ENCODE data around the gene SLC35E4.
A peak's percentile ranks its signal among the peaks of the same experiment; 100 is the strongest.

The SLC35E4 gene

DNA sequence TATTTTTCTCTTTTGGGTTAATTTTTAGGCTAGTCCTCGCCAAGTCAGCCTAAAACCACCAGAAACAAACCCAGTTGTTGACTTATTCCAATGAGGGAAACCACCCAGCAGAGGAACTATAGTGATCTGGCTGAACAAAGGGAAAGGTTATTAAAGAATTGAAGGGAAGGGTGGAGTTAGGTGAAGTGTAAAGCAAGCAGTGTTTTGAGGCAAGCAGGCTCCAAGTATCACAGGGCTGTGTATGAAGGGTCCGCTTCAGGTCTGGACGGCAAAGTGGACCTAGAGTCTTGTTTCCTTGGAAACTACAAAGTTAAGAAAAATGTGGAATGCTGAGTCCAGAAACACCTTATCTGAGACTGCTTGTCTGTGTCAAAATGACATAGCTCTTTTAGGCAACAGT is 31.8 kb upstream of the SLC35E4 start:
- H3K9me3 ChIP-seq (ENCODE audit: insufficient read depth, low read length): no peaks in the 10 kb centered on the region
- no peaks in the 10 kb centered on the region for H4K20me1 ChIP-seq (ENCODE audit: insufficient read depth, low read length)
- H3K4me3 ChIP-seq (ENCODE audit: low read length): no peak overlapping the region
- no peaks in the 10 kb centered on the region for H3K79me2 ChIP-seq (ENCODE audit: low read length)
- TF ChIP-seq EZH2phosphoT487 (IDR thresholded peaks at IDR 0.05; ENCODE audit: low read depth): no peak
- TF ChIP-seq, protein P1, sequence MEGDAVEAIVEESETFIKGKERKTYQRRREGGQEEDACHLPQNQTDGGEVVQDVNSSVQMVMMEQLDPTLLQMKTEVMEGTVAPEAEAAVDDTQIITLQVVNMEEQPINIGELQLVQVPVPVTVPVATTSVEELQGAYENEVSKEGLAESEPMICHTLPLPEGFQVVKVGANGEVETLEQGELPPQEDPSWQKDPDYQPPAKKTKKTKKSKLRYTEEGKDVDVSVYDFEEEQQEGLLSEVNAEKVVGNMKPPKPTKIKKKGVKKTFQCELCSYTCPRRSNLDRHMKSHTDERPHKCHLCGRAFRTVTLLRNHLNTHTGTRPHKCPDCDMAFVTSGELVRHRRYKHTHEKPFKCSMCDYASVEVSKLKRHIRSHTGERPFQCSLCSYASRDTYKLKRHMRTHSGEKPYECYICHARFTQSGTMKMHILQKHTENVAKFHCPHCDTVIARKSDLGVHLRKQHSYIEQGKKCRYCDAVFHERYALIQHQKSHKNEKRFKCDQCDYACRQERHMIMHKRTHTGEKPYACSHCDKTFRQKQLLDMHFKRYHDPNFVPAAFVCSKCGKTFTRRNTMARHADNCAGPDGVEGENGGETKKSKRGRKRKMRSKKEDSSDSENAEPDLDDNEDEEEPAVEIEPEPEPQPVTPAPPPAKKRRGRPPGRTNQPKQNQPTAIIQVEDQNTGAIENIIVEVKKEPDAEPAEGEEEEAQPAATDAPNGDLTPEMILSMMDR (IDR thresholded peaks at IDR 0.05; ENCODE audit: low read depth, low read length): no peak
- H3K36me3 ChIP-seq (replicated peaks; ENCODE audit: low read depth, low read length): no peaks in the 10 kb centered on the region
- no peak overlapping the region for H2AFZ ChIP-seq (ENCODE audit: low read depth, low read length)
- H3K4me1 ChIP-seq (ENCODE audit: low read length): peaks cover 32% of the 10 kb centered on the region
- no peak overlapping the region for H3K4me2 ChIP-seq (ENCODE audit: low read length)
- no peaks in the 10 kb centered on the region for H3K27me3 ChIP-seq (ENCODE audit: low read depth, low read length)
- no peak overlapping the region for H3K27ac ChIP-seq (ENCODE audit: low read length)
- H3K9ac ChIP-seq (ENCODE audit: low read length): no peak overlapping the region

DNA sequence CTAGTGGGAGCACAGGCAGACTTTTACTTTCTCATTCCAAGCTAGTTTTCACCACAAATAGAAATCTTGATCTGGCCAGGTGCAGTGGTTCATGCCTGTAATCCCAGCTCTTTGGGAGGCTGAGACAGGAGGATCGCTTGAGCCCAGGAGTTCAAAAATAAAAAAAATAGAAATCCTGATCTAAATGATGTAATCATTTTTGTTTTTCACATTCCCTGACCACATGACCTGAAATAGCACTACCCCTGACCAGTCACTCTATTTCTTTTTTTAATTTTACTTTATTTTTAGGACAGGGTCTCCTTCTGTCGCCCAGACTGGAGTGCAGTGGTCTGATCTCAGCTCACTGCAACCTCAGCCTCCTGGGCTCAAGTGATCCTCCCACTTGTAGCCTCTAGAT is 30.9 kb upstream of the SLC35E4 start:
- Histone ChIP-seq H3K9ac (ENCODE audit: low read length) (no peak overlapping the region), H3K27me3 (ENCODE audit: low read depth, low read length) (no peaks in the 10 kb centered on the region), H3K27ac (ENCODE audit: low read length) (no peak overlapping the region), H4K20me1 (ENCODE audit: insufficient read depth, low read length) (no peaks in the 10 kb centered on the region), H3K9me3 (ENCODE audit: insufficient read depth, low read length) (no peaks in the 10 kb centered on the region), H3K36me3 (replicated peaks; ENCODE audit: low read depth, low read length) (no peaks in the 10 kb centered on the region), H3K79me2 (ENCODE audit: low read length) (no peaks in the 10 kb centered on the region), H3K4me3 (ENCODE audit: low read length) (no peak overlapping the region), H3K4me2 (ENCODE audit: low read length) (no peak overlapping the region), H3K4me1 (ENCODE audit: low read length) (peaks cover 41% of the 10 kb centered on the region), H2AFZ (ENCODE audit: low read depth, low read length) (no peak overlapping the region)
- TF ChIP-seq, protein P1 (IDR thresholded peaks at IDR 0.05; ENCODE audit: low read depth, low read length): no peak
- no peak for TF ChIP-seq EZH2phosphoT487 (IDR thresholded peaks at IDR 0.05; ENCODE audit: low read depth)

DNA sequence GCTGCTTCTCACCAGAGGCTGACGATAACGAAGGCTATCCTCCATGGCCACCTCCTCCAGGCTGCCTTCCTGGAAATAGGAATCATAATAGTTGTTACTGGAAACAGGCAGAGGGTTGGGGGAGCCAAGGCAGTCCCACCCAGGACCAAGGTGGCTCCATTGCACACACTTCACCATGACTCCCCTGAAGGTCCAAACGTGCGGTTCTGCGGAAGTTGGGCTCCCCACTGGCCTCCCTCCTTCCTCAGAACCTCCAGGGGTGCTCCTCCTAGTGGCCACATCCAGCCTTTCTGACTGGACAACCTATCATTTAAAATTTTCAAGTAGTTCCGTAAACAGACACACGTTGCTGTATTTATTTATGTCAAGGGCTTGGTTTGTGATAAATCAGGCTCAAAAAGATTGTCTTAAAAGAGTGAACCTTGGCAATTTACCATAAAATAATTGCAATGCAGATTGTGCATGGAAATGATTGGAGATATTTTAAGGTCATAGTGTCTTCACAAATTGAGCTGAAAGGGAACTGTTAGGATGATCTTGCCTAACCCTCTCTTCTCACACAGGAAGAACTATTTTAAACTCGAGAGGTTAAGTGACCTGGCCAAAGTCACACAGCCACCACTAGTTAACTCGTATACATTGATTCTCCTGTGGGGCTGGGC is 30.0 kb upstream of the SLC35E4 start:
- Histone ChIP-seq H3K79me2 (ENCODE audit: low read length) (no peaks in the 10 kb centered on the region), H3K27ac (ENCODE audit: low read length) (no peak overlapping the region), H3K4me1 (ENCODE audit: low read length) (peaks cover 49% of the 10 kb centered on the region), H3K9ac (ENCODE audit: low read length) (peak overlapping the region; percentile 66), H3K36me3 (replicated peaks; ENCODE audit: low read depth, low read length) (no peaks in the 10 kb centered on the region), H3K4me3 (ENCODE audit: low read length) (peak overlapping the region; percentile 89), H4K20me1 (ENCODE audit: insufficient read depth, low read length) (no peaks in the 10 kb centered on the region), H3K9me3 (ENCODE audit: insufficient read depth, low read length) (no peaks in the 10 kb centered on the region), H3K27me3 (ENCODE audit: low read depth, low read length) (no peaks in the 10 kb centered on the region), H2AFZ (ENCODE audit: low read depth, low read length) (peak overlapping the region; percentile 99), H3K4me2 (ENCODE audit: low read length) (peak overlapping the region; percentile 93)
- TF ChIP-seq, protein P1 (IDR thresholded peaks at IDR 0.05; ENCODE audit: low read depth, low read length): peak; percentile 89
- TF ChIP-seq EZH2phosphoT487 (IDR thresholded peaks at IDR 0.05; ENCODE audit: low read depth): no peak

DNA sequence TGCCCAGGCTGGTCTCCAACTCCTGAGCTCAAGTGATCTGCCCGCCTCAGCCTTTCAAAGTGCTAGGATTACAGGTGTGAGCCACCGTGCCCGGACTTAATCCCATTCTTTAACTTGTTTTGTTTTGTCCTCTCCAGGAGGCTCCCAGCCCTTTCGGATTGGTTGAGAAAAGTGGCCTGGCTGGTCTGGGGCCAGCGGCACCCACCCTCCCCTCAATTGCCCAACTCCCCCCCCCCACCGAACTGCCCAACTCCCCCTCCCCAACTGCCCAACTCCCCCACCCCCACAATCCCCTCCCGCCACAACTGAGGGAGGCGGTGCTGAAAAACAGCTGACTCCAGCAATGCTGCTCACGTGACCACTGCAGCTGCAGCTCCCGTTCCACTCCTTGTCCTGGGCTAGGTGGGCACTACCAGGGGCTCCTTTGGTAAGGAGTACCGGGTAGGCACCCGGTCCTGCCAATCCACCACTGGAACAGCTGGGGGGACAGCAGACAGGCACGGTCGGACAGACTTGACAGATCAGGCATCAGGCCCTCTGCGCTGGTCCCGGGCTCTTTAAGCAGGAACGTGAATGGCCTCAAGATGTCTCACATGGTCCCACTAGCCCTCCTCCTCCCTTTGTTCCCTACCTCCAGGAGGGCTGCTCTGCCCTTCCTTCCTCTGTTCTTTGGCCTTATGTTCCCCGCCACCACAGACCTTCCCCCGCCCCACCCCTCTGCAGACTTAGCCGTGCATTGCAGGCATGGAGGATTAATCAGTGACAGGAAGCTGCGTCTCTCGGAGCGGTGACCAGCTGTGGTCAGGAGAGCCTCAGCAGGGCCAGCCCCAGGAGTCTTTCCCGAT is 28.9 kb upstream of the SLC35E4 start, which contains the start of gene TCN2:
TSS of gene TCN2 (plus strand) at position 720 of the 845 bp plus-strand sequence. CDS start 158 bp downstream, outside the sequence.
- no peak within 1 kb of the TSS for H3K27ac ChIP-seq (ENCODE audit: low read length)
- peak within 1 kb of the TSS; percentile 93 for H3K4me2 ChIP-seq (ENCODE audit: low read length)
- no peaks in the 10 kb centered on the region for H3K79me2 ChIP-seq (ENCODE audit: low read length)
- H2AFZ ChIP-seq (ENCODE audit: low read depth, low read length): peak within 1 kb of the TSS; percentile 99
- no peaks in the 10 kb centered on the region for H3K27me3 ChIP-seq (ENCODE audit: low read depth, low read length)
- H3K9me3 ChIP-seq (ENCODE audit: insufficient read depth, low read length): no peaks in the 10 kb centered on the region
- peaks cover 49% of the 10 kb centered on the region for H3K4me1 ChIP-seq (ENCODE audit: low read length)
- no peaks in the 10 kb centered on the region for H3K36me3 ChIP-seq (replicated peaks; ENCODE audit: low read depth, low read length)
- no peak for TF ChIP-seq EZH2phosphoT487 (IDR thresholded peaks at IDR 0.05; ENCODE audit: low read depth)
- TF ChIP-seq, protein P1 (IDR thresholded peaks at IDR 0.05; ENCODE audit: low read depth, low read length): no peak
- H4K20me1 ChIP-seq (ENCODE audit: insufficient read depth, low read length): no peaks in the 10 kb centered on the region
- peak within 1 kb of the TSS; percentile 66 for H3K9ac ChIP-seq (ENCODE audit: low read length)
- H3K4me3 ChIP-seq (ENCODE audit: low read length): peak within 1 kb of the TSS; percentile 89
